Ishikawa (cell line): ENCODE data around the gene TIMM44.

ENCODE experiments used
- CEBPB ChIP-seq: IDR thresholded peaks from 2 replicates; pipeline ENCODE4 v1.6.1; 2012
- CREB1 ChIP-seq: IDR thresholded peaks from 2 replicates; pipeline ENCODE4 v1.6.1; 2012; ENCODE audit warnings: low read depth
- EGR1 ChIP-seq: IDR thresholded peaks from 2 replicates; pipeline ENCODE4 v1.6.1; 2012
- EP300 ChIP-seq: IDR thresholded peaks from 2 replicates; pipeline ENCODE4 v1.6.1; 2012; ENCODE audit warnings: borderline replicate concordance
- FOXM1 ChIP-seq: IDR thresholded peaks from 2 replicates; pipeline ENCODE4 v1.6.1; 2012; ENCODE audit warnings: low read depth, borderline replicate concordance
- MAX ChIP-seq: IDR thresholded peaks from 2 replicates; pipeline ENCODE4 v1.6.1; 2012
- NFIC ChIP-seq: IDR thresholded peaks from 2 replicates; pipeline ENCODE4 v1.6.1; 2012
- RAD21 ChIP-seq: IDR thresholded peaks from 2 replicates; pipeline ENCODE4 v1.6.1; 2012; ENCODE audit warnings: low read depth
- REST ChIP-seq: IDR thresholded peaks from 2 replicates; pipeline ENCODE4 v1.6.1; 2012; ENCODE audit warnings: low read depth, mild to moderate bottlenecking
- TAF1 ChIP-seq: IDR thresholded peaks from 2 replicates; pipeline ENCODE4 v1.6.1; 2012; ENCODE audit warnings: low read depth, mild to moderate bottlenecking
- TCF12 ChIP-seq: IDR thresholded peaks from 2 replicates; pipeline ENCODE4 v1.6.1; 2012; ENCODE audit warnings: low read depth
- TEAD4 ChIP-seq: IDR thresholded peaks from 2 replicates; pipeline ENCODE4 v1.6.1; 2012
- YY1 ChIP-seq: IDR thresholded peaks from 2 replicates; pipeline ENCODE4 v1.6.1; 2012; ENCODE audit warnings: low read depth
- ZBTB7A ChIP-seq: IDR thresholded peaks from 2 replicates; pipeline ENCODE4 v1.6.1; 2012; ENCODE audit warnings: low read depth
- TF ChIP-seq, protein P1 (sequence below): IDR thresholded peaks from 2 replicates; pipeline ENCODE4 v1.6.1; 2012

TIMM44 gene

GRCh38 chr19:7969555-7969939 is 26.1 kb upstream of the TIMM44 start:
- TF ChIP-seq ZBTB7A (no peak), EP300 (no peak), TAF1 (no peak), TEAD4 (no peak), REST (no peak), RAD21 (no peak), EGR1 (no peak), TCF12 (no peak), MAX (no peak), CREB1 (no peak), NFIC (no peak), FOXM1 (no peak), YY1 (no peak)
- TF ChIP-seq, protein P1, sequence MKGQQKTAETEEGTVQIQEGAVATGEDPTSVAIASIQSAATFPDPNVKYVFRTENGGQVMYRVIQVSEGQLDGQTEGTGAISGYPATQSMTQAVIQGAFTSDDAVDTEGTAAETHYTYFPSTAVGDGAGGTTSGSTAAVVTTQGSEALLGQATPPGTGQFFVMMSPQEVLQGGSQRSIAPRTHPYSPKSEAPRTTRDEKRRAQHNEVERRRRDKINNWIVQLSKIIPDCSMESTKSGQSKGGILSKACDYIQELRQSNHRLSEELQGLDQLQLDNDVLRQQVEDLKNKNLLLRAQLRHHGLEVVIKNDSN = no peak

DNA sequence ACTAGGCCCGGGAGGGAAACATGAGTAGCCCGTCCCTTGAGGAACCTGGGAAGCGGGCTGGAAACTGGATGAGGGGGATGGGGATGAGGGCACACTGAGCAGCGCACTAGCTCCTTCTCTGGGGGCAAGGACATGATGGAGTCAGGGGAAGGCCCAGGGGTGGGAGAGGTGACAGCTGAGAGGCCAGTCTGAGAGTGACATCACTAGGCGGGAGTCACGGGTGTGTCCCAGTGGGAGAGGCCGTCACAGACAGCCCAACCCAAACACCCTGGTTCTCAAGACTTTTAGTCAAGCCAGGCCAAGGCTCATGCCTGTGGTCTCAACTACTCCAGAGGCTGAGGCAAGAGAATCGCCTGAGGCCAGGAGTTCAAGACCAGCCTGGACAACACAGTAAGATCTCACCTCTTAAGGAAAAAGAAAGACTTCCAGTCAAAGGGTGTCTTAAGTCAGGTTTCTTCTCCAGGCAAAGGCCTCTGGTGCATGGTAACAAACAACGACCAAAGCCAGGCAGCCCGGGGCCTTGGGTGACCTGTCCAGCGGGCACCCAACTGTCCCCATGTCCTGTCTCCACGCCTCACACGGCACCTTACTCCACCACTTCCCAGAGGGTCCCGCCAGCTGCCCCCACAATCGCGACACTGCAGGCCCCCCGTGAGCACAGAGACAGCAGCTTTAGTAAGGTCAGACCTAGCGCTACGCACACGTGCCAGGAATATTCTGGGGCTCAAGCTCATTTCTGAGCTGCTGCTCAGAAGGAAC is 25.5 kb upstream of the TIMM44 start:
- TF ChIP-seq, protein P1 = no peak
- no peak for TF ChIP-seq CREB1
- no peak for TF ChIP-seq TEAD4
- no peak for TF ChIP-seq ZBTB7A
- no peak for TF ChIP-seq TCF12
- no peak for TF ChIP-seq YY1

GRCh38 chr19:7968008-7968795 is 24.7 kb upstream of the TIMM44 start:
- TF ChIP-seq NFIC (no peak), CEBPB (no peak), TAF1 (no peak), CREB1 (no peak), TCF12 (no peak), MAX (no peak), TEAD4 (no peak), FOXM1 (no peak), ZBTB7A (no peak), YY1 (no peak)
- TF ChIP-seq, protein P1 = no peak

DNA sequence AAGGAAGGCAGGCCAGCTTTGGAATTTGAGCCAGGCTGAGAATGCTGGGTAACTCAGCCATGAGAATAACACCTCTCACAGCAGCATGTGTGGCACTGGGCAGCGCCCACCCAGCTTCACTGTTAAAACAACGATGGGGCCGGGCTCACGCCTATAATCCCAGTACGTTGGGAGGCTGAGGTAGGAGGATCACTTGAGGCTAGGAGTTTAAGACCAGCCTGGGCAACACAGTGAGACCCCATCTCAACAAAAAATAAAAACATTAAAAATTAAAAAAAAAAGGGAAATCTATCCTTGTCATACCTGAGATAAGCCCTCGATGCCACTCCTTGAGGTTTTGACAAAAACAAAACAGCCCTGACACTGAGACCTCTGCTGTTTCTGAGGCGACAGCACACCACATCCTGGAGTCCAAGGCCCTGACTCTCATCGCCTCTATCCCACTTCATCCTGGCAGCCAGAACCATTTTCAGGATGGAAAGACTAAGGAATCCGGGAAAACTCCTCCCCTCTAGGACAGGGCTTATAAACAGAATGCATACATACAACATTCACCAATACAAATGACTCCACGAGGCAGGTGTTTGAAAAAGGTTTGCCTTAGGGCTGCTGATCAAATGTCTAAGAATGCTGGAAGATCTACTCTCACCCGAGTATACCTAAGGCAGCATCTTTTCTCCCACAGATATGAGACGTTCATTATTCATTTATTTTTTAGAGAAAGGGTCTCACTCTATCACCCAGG is 22.6 kb upstream of the TIMM44 start:
- no peak for TF ChIP-seq MAX

DNA sequence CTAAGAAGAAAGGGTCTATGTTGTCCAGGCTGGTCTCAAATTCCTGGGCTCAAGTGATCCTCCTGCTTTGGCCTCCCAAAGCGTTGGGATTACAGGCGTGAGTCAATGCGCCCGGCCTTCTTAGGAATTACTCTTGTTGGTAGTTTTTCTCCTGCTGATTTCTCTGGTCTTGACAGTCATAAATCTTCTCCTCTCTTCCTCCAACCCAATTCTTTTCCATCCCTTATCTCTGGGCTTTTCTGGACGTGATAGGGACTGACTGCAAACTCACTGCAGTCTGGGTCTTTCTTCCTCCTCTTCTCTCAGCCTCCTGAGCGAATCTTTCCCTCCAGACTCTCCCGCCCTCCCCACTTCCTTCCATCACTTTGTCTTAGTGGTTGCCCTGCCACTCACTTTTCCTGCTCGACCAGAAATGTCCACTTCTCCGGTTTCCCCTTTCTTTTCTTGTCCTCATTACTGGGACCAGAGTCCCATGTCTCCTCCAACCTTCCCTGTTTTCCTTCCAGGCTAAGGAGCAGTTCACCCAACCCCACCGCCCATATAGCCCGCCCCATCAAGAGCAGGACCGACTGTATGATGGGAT is 21.9 kb upstream of the TIMM44 start:
- no peak for TF ChIP-seq CREB1
- TF ChIP-seq RAD21 = no peak
- no peak for TF ChIP-seq REST
- TF ChIP-seq FOXM1 = no peak
- TF ChIP-seq YY1 = no peak
- TF ChIP-seq TCF12 = no peak
- no peak for TF ChIP-seq MAX
- TF ChIP-seq NFIC = no peak
- no peak for TF ChIP-seq CEBPB
- TF ChIP-seq TAF1 = no peak; the same call in 1 of the 2 replicates
- no peak for TF ChIP-seq ZBTB7A
- TF ChIP-seq, protein P1 = no peak
